ENCODE results near the gene H3-3A.
A peak's percentile ranks its signal among the peaks of the same experiment; 100 is the strongest.

The H3-3A gene

DNA sequence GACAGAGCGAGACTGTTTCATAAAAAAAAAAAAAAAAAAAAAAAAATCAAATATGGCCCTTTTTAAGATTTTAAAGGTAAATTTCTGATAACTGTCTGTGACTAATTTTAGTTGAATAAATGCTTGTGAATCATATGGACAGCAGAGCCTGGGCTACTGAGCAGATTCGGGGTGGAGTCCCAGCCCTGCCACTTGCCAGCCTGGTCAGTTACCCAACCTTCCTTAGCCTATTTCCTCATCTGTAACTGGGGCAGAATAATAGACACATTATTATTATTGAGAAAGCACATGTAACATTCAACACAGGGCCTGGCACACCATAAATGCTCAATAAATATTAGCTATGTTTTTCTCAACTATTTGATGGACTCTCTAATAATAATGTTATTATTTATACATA, 11.2 kb upstream of the H3-3A start:
- H3K4me2 ChIP-seq (ENCODE audit: low read depth, low read length): no peak overlapping the region
- TF ChIP-seq EZH2phosphoT487 (IDR thresholded peaks at IDR 0.05; ENCODE audit: low read length) (no peak), EZH2 (optimal IDR thresholded peaks at IDR 0.05; ENCODE audit: low read depth, low read length) (no peak), CTCF (IDR thresholded peaks at IDR 0.05; ENCODE audit: low read length) (no peak)
- no peaks in the 10 kb centered on the region for H4K20me1 ChIP-seq (ENCODE audit: insufficient read depth, low read length)
- no peaks in the 10 kb centered on the region for H3K9me2 ChIP-seq (replicated peaks; ENCODE audit: insufficient read depth, low read length)
- no peaks in the 10 kb centered on the region for H3K9me3 ChIP-seq (replicated peaks; ENCODE audit: insufficient read depth, low read length)
- H3K9ac ChIP-seq (ENCODE audit: low read length): no peak overlapping the region
- no peaks in the 10 kb centered on the region for H3K27me3 ChIP-seq (replicated peaks; ENCODE audit: insufficient read depth, low read length)
- H3K27ac ChIP-seq (ENCODE audit: low read length): no peak overlapping the region
- H3K4me1 ChIP-seq (ENCODE audit: low read length): peaks cover 12% of the 10 kb centered on the region
- no peaks in the 10 kb centered on the region for H3K36me3 ChIP-seq (replicated peaks; ENCODE audit: insufficient read depth, low read length)
- H3K4me3 ChIP-seq (ENCODE audit: low read length): no peak overlapping the region
- no peak for DNase-seq
- H2AFZ ChIP-seq (ENCODE audit: low read length): no peak overlapping the region
- H3K79me2 ChIP-seq (ENCODE audit: low read length): no peaks in the 10 kb centered on the region
- peaks cover 13% of the 10 kb centered on the region for H3F3A ChIP-seq (ENCODE audit: insufficient read depth, low read length)

GRCh38 chr1:226052061-226052460, 10.5 kb upstream of the H3-3A start:
- Histone ChIP-seq H3K4me2 (ENCODE audit: low read depth, low read length) (no peak overlapping the region), H3K9ac (ENCODE audit: low read length) (no peak overlapping the region), H3K79me2 (ENCODE audit: low read length) (no peaks in the 10 kb centered on the region), H3K4me3 (ENCODE audit: low read length) (no peak overlapping the region), H3K36me3 (replicated peaks; ENCODE audit: insufficient read depth, low read length) (no peaks in the 10 kb centered on the region), H3K27ac (ENCODE audit: low read length) (no peak overlapping the region), H3K9me3 (replicated peaks; ENCODE audit: insufficient read depth, low read length) (no peaks in the 10 kb centered on the region), H3K27me3 (replicated peaks; ENCODE audit: insufficient read depth, low read length) (no peaks in the 10 kb centered on the region), H3K4me1 (ENCODE audit: low read length) (peaks cover 14% of the 10 kb centered on the region), H3K9me2 (replicated peaks; ENCODE audit: insufficient read depth, low read length) (no peaks in the 10 kb centered on the region), H3F3A (ENCODE audit: insufficient read depth, low read length) (peaks cover 15% of the 10 kb centered on the region), H2AFZ (ENCODE audit: low read length) (no peak overlapping the region), H4K20me1 (ENCODE audit: insufficient read depth, low read length) (no peaks in the 10 kb centered on the region)
- TF ChIP-seq EZH2 (optimal IDR thresholded peaks at IDR 0.05; ENCODE audit: low read depth, low read length) (no peak), EZH2phosphoT487 (IDR thresholded peaks at IDR 0.05; ENCODE audit: low read length) (no peak), CTCF (IDR thresholded peaks at IDR 0.05; ENCODE audit: low read length) (no peak)
- no peak for DNase-seq

DNA sequence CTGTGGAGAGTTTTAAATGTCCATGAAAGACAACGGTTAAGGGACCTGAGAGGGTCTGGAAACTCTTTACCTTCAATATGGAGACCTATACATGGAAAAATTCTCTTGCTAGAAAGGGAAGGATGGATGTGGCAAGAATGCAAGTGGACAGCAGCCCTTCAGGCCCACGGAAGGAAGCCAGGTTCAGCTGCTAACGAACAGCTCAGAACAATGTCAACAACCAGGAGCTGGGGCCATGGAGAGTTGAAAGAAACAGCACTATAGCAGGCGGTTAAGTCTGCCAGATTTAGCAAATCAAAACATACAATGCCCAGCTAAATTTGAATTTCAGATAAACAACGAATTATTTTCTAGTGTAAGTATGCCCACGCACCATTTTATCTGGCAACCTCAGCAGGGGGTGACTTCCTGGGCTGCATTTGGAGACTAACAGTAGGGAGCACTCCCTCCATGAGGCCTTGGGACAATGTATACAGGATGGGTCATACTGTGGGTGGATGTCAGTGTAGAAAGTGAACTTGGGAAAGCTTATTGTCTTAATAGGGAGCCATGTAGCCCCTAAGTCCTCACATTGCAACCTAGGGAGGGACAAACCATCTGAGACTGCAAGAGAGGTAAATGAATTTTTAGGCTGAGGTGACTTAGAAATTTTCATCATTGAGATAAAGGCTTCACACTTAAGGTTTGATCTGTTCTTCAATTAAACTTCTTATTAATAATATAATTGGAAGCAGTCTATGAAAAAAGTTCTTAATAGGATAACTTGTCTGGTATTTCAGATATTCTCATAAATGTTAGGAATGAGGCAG, 7.8 kb upstream of the H3-3A start:
- Histone ChIP-seq H3K4me2 (ENCODE audit: low read depth, low read length) (no peak overlapping the region), H3K9ac (ENCODE audit: low read length) (no peak overlapping the region), H3K4me1 (ENCODE audit: low read length) (peaks cover 14% of the 10 kb centered on the region), H3K27ac (ENCODE audit: low read length) (peak overlapping the region; percentile 5; the same call in 1 of the 2 replicates), H3F3A (ENCODE audit: insufficient read depth, low read length) (peaks cover 15% of the 10 kb centered on the region), H3K9me3 (replicated peaks; ENCODE audit: insufficient read depth, low read length) (no peaks in the 10 kb centered on the region), H3K79me2 (ENCODE audit: low read length) (no peaks in the 10 kb centered on the region), H2AFZ (ENCODE audit: low read length) (no peak overlapping the region), H3K27me3 (replicated peaks; ENCODE audit: insufficient read depth, low read length) (no peaks in the 10 kb centered on the region), H4K20me1 (ENCODE audit: insufficient read depth, low read length) (no peaks in the 10 kb centered on the region), H3K4me3 (ENCODE audit: low read length) (no peak overlapping the region), H3K36me3 (replicated peaks; ENCODE audit: insufficient read depth, low read length) (no peaks in the 10 kb centered on the region), H3K9me2 (replicated peaks; ENCODE audit: insufficient read depth, low read length) (no peaks in the 10 kb centered on the region)
- TF ChIP-seq EZH2 (optimal IDR thresholded peaks at IDR 0.05; ENCODE audit: low read depth, low read length) (no peak), CTCF (IDR thresholded peaks at IDR 0.05; ENCODE audit: low read length) (no peak), EZH2phosphoT487 (IDR thresholded peaks at IDR 0.05; ENCODE audit: low read length) (no peak)
- no peak for DNase-seq
